ENCODE results near the gene PLCB1.
"Not testable (repeated sequence)": the region's sequence is repeated elsewhere in the genome, so short reads cannot be mapped to it uniquely, and the experiment has no call there.

PLCB1 gene

DNA sequence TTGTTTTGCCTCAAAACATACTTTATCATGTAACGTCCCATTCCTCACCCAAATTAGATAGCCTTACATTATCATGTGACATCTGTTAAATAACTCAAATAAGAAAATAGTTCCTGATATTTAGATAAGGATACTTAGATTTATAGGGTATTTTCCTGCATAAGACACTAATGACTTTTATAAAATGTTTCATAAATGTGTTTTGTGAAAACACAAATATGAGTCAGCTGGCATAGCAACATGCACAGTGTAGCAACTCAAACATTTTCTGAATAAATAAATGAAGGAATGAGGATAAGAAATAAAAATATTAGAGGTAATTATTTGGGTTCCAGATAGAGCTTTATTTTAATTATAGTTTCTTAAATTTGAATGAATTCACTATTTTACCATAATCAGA, 476.4 kb downstream of the PLCB1 start:
- DNase-seq (ENCODE audit: low spot score), result no peak

DNA sequence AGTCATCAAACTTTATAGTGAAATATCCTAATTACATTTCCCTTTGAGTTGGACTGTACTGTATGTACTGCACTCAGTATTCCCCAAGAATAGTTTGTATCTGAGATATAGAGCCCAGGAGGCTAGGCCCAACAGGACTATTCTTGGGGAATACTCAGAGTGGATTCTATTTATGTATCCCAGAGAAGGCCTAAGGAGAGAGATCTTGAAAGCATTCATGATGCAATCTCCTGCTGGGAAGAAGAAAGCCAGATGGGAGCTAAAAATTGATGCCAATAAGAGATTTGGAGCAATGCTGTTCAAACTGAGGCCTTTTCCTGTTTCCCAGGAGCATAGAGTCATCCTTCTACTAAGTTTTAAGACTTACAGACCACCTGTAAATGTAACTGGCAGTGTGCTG, 484.7 kb downstream of the PLCB1 start:
- DNase-seq (ENCODE audit: low spot score), result no peak

DNA sequence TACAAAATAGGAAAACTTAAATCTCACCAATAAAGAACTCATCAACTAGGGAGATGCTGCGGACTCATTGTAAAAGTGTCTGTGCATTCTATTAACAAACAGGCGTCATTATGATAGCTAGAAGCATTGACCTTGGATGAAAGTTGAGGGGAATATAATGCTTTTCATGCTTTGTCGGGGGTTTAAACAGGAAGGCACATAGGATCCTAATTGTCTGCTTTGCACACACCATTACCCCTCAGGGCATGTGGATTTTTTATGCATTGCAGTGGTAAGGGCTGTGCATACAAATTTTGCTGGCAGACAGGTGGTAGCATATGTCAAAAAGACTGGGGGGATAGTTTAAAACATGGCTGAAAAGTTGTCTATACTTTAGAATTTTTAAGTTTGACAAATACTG, 488.9 kb downstream of the PLCB1 start:
- DNase-seq (ENCODE audit: low spot score), result no peak

DNA sequence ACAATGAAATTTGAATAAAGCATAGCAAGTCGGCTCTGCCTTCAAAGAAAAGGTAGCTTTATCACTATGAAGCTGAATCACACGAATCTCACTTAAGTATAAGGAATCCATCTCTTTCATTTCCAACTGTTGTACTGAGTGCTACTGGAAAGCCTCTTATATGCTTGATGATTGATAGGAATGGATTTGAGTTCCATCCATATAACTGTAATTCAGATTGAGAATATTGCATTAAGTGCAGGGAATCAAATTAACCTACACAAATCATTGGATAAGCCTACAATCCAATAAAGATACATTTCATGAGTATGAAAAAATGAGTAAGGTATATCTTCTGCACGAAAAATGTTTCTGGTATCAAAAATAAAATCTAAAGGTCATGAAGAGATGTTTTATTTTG, 492.0 kb downstream of the PLCB1 start:
- no peak for DNase-seq (ENCODE audit: low spot score)

DNA sequence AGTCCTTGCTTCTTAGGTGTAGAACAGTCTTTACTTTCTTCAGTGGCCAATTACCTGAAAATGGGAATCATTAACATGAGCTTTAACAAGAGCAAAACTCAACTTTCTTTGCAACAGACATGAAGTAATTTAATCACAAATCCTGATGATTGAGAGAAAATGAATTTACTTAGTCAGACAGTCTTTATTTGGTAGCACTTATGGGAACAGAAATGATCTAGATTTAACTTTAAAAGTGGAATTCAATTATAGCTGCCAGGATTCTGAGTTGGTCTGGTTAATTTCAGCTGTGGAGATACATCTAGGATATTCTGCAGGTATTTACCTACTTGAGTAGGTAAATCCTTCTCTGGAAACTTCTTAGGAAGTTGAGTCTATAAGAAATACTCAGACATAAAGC, 492.6 kb downstream of the PLCB1 start:
- no peak for DNase-seq (ENCODE audit: low spot score)

DNA sequence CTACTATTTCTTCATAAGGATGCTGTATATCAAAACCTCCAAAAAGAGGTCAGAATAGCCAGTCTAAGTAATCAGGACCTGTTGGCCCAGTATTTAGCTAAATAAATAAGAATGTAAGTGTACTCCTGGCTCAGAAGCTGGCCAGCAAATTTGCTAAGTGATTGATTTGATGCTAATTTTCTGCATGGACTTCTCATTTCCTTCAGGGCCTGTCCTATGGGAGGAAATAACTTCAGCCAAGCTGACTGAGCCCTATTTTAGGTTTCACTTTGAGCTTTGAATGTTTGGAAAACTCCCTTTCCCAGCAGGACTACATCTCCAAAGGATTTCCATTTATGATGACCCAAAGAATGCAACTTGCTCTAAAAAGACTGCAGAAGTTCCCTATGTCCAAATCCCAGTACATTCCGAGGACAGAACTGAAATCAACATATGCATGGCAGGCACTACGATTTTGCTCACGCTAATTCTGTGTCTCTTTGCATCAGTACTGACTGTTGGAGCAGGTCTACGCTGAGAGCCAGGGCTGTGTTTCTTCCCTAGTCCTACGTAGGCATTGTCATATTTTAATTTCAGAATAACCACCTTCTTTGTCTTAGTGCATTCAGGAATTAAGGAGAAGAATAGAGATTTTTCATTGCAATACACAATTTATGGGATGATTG, 495.4 kb downstream of the PLCB1 start:
- DNase-seq (ENCODE audit: low spot score), result no peak

DNA sequence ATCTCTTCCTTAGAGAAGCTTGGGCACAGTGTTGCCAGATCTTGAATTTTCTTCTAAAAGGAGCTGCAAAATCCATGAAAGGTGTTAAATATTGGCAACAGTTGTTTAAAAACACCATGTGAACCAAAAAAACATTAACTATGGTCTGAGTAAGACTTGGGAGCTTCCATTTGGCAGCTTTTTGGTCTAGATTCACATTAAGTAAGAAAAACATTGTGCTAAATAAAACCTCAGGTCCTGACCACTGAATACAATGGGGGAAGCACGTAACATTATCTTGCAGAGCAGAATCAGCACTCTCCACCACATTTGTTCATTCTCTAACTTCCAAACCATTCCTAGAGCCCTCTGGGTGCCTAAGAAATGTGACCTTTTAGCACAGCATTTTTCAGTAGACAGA, 499.2 kb downstream of the PLCB1 start:
- DNase-seq (ENCODE audit: low spot score), result no peak

DNA sequence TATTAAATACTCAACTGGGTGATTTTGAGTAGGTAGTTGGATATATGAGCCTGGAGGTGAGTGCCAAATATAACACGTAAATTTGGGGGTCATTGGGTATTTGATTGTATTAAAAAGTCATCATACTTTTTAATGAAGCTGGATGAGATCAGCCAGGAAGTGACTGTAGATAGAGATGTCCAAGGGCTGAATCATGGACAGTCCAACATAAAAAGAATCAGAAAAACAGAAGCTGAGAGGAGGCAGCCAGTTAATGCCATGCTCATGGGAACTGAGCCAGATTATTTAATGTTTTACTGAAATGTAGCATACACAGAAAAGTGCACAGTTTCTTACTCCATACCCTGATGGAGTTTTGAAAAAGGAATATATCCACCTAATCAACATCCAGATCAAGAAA, 501.3 kb downstream of the PLCB1 start:
- DNase-seq (ENCODE audit: low spot score), result peak; percentile 31

DNA sequence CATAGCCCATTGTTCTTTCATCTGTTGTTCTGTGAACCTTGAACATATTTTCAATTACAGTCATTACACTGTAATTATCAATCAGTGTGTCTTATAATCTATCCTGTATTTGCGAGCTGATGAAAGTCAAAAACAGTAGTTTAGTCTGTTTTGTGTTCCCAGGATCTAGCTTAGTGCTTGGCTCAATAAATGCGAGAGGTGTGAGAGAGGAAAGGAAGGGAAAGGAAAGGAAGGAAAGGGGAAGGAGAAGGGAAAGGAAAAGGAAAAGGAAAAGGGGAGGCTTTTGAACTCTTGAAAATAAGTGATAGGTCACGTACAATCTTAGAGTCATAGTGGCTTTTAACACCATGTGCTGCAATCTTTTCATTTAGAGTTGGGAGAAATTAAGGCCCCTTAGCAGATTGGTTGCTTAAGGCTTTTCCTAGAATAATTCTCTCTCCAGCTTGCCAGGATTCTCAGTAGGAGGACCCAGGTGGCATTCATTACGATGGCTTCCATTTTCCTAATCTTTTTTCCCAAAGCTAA, 503.0 kb downstream of the PLCB1 start:
- DNase-seq (ENCODE audit: low spot score), result no peak

DNA sequence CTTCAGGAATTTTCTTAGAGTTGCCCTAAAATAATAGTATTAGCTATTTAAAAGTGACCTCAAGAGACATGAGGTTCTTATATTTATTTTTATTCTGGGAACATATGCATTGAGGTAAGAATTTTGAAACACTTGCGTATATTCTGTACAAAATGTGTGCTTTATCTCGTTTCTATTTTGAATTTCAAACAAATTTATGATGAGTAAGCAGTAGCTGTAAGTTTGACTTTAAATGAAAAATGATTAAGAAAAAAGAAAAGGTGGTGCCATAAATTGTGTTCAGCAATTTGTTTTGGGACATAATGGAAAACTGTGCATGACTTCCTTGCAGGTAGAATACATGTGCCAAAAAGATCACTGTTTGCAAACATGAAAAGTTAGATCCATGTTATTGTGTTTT, 503.8 kb downstream of the PLCB1 start:
- DNase-seq (ENCODE audit: low spot score), result no peak

DNA sequence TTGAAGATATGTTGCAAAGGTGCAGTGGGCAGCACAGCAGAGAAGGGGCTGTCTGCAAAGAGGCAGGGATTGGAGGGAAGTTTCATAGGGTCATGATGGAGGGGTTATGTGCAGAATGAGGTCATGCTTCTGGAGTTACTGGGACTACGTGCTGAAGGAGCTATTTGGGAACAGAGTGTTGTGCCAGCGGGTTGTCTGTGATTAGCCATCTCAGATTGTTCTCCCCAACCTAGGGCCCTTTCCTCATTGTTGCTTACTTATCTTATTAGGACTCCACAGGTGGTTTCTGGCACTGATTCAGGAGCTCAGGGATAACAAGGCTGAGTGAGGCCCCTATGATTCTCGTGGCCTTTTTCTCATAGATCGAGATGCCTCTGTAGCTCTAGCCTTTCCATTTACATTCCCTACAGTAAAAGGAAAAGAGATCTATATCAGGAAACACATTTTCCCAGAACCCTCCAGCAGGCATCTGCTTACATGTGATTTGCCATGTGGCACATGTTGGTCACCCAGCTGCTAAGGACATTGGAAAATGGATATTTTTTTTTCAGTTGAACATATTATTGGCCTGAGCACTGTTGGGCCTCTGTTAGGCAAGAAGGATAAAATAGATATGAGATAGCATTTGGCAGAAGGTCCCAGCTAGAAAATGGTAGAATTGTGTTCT, 507.2 kb downstream of the PLCB1 start:
- no peak for DNase-seq (ENCODE audit: low spot score)

DNA sequence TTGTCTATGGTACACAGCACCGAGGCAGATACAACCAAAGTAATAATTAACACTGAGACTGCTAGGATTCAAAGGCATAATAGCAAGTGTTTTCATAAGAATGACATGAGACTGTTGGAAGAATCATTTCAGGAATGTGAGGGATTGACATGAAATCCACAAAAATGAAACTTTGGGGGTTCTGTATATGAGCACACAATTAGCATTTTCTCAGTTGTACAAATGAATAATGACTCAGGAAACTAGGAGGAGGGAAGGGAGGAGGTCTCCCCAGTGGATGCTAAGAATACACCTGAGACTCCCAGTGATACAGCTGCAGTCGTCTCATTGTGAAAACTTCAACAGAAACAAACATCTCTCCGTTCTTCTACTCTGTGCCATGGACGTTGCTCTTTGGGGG, 508.4 kb downstream of the PLCB1 start:
- no peak for DNase-seq (ENCODE audit: low spot score)

DNA sequence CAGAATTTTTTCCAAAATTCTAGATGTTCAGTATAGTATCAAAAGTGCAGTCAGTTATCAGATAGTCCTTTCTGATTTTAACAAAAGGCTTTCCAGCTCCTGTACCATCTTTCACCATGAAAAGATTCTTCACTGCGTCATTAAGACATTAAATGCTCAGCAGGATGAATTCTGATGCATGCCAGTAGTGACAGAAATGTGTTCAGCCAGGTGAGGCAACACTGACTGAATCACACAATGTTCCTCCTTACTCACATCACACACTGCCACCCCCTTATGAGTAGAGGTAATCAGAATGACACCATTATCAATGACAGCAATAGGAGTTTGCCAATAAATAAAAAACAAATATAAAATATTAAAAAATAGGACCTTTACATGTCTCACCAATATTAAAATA, 510.2 kb downstream of the PLCB1 start:
- no peak for DNase-seq (ENCODE audit: low spot score)

DNA sequence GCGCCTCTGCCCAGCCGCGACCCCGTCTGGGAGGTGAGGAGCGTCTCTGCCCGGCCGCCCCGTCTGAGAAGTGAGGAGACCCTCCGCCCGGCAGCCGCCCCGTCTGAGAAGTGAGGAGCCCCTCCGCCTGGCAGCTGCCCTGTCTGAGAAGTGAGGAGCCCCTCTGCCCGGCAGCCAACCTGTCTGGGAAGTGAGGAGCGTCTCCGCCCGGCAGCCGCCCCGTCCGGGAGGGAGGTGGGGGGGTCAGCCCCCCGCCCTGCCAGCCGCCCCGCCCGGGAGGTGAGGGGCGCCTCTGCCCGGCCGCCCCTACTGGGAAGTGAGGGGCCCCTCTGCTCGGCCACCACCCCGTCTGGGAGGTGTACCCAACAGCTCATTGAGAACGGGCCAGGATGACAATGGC, 512.4 kb downstream of the PLCB1 start:
- DNase-seq (ENCODE audit: low spot score), result not testable (repeated sequence)

DNA sequence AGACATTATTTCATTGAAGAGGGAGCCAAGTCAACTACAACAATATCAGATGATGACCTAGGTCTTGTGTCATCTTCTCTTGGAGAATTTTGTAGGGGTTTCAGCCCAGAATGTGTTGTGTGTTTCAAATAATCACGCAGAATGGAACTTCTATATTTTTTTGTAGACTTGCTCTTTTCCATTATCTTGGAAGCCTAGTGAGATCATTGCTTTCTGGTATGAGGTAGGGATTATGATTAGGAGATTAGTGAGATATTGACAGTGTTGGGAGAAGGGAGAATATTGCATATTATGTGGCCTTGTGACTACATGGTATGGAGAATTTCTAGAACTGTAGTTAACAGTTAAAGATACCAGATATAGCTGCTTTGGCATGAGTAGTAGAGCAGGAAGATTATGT, 513.3 kb downstream of the PLCB1 start:
- no peak for DNase-seq (ENCODE audit: low spot score)

DNA sequence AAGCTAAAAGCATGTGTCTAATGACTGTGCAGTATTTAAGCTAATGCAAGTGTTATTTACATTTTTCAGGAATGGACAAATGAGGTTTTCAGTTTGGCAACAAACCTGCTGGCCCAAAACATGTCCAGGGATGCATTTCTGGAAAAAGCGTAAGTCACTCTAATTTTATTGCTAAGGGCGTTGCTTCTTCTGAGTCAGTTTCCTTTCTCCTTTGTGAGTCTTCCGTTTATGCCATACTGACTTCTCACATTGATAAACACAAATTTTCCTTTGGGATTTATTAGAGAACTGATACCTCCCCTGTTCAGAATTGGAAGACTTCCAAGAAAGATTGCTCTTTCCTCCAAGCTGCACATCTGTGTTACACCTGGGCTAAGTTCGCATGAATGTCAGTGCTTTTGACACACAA, 514.0 kb downstream of the PLCB1 start:
- DNase-seq (ENCODE audit: low spot score), result no peak

DNA sequence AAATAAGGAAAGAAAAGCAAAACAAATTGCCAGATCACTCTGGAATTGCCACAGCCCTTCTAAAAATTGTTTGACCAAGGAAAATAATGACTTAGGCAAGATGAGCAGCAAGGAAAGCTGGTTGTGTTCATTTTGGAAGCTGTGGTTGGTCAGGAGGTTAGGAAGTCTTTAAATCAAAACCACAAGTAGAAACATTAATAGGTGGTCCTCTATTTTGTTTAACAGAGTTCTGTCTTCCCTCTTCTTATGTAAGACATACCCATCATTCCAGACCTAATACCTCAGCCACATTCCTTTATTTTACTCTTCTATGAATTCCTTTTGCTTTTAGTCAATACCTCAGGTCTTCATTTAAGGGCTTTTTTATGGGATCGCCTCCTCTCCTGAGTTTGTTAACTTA, 514.6 kb downstream of the PLCB1 start:
- peak; percentile 44 for DNase-seq (ENCODE audit: low spot score)

DNA sequence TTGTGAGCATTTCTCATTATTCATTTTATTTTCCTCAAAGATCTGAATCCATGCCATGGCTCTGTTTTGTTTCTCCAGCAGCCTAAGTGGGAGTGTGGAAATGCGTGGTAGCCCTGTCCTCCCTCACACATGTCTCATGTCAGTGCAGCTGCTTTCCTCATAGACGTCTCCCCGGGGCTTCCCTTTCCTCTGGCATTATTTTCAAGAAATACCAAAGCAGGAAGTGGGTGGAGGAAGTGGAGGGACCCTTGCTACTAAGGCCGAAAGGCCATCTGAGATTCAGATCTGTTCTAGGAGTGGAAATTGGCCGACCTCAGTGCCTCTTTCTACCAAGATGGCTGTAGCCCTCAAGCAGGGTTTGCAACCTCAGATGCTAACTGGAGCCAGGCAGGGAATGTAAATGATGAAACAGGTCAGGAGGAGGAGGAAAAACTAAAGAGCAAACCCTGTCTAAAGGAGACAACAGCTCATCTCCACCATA, 515.9 kb downstream of the PLCB1 start:
- no peak for DNase-seq (ENCODE audit: low spot score)

DNA sequence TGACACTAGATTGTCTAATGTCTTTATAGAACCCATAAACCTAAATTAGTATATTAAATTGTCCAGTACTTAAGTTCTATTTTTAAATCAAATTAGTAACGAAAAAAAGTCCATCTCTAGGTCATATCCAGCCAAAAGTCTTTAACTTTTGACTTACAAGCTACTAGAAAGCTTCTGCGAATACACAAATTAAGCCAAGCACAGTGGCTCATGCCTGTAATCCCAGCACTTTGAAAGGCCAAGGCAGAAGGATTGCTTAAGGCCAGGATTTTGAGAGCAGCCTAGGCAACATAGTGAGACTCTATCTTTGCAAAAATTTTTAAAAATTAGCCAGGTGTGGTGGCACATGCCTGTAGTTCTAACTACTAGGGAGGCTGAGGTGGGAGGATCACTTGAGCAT, 516.4 kb downstream of the PLCB1 start:
- no peak for DNase-seq (ENCODE audit: low spot score)

DNA sequence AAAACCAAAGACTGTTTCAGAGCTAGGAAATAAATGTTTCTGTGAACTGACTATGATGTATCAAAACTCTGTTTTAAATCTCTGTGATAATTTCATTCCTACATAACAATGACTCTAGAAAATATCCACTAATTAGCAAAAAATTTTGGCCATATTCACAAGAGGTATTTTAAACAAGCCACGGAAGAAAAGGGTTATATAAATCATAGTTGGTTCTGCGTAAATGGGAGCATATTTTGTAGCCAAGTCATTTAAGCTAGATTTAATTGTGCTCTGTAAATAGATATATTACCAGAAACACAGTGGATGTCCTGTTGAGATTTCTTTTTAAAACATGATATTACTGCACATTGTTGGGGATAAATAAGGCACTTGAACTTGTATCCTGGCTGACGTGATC, 520.3 kb downstream of the PLCB1 start:
- DNase-seq (ENCODE audit: low spot score), result no peak

DNA sequence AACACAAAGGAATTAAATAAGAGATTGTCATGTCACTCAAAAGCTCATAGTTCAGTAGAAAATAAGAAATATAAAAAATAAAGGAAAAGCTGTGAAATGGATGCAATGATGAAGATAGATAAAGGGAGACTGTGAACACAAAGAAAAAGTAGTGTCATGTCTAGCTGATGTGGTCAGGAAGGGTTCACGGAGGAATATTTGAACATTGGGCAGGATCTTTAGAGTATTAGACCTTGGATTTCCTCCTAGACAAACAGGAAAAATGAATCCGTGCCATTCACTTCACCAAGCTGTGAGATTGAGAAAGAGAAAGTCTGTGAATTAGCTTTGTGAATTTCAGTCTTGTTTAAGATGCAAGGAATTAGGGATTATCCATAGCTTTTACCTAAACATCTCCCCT, 522.4 kb downstream of the PLCB1 start:
- DNase-seq (ENCODE audit: low spot score), result no peak

DNA sequence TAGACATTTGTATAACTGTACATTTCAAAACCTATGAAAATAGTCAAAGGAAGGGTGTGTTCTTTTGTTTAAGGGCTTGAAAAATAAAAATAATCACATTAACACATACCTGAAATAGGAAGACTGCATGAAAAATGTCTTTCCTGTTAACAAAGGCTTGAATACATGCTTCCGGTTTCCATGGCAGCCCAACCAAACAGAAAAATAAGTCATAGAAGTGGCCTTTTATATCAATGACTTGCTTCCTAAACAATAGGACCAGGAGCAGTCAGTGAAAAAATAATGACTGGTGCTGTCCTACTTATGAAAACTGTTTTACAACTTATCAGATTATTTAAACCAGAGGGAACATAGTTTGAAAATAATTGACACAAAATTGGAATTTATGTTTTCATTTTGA, 524.3 kb downstream of the PLCB1 start:
- no peak for DNase-seq (ENCODE audit: low spot score)

DNA sequence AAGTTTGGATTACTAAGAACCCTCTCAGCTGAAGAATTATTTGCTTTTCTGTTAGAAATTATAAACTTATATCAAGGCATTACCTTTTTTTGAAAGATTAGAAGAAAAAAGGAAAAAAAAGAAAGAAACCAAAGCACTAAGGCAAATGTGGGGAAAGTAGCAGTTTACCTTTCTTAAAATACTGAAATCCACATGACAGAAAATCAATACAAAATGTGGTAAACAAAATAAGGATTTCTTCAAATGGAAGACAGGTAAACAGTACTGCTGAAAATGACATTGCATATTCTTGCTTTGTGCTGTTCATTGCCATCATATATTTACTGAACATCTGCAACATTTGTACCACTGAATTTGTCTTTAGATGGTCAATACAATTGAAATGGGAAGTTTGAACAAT, 525.6 kb downstream of the PLCB1 start:
- DNase-seq (ENCODE audit: low spot score), result no peak

DNA sequence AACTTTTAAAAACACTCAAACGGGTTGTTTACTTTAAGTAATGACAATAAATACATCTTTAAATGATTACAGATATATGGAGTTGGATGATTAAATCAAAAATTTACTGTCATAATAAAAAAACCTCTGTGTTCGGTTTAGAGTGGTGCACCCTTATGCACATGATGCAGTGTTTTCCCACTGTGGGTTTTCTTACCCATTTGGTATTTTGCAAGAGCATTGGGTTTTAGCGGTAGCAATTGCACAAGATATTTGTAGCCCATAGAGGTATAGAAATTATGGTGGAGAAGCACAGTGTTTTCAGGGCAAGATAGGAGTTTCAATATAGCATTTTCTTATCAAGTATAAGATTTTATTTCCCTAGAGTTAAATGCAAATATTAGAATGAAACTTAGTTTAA, 526.0 kb downstream of the PLCB1 start:
- DNase-seq (ENCODE audit: low spot score), result no peak

Measured in AG08396 (cell line).